PC-9 (cell line): ENCODE results near the gene KCNJ18. TPM values are rescaled to one million over a fixed set of nuclear protein-coding genes. Genes with fewer than 3 reads are reported as not detected.
"Not testable (repeated sequence)": the region's sequence is repeated elsewhere in the genome, so short reads cannot be mapped to it uniquely, and the experiment has no call there.

Experiments
- BruUV-seq: library from RNA; stranded (reverse); fragments of 400-500 nt; replicated peaks from 2 replicates; lab custom pipeline; 2021; lab: Mats Ljungman, UMichigan
- CTCF ChIA-PET: fragments of 300-600 bp; sonication (Branson Sonifier 250); formaldehyde crosslinking; loops from one replicate; lab custom pipeline; 2022; ENCODE audit warnings: antibody characterized with exemption; lab: Charles Lee
- POLR2A ChIA-PET: fragments of 300-600 bp; sonication (Branson Sonifier 250); formaldehyde crosslinking; loops from one replicate; lab custom pipeline; 2022; ENCODE audit warnings: antibody characterized with exemption; ENCODE audit not compliant: unreplicated experiment; lab: Charles Lee
- DNase-seq, 2 experiments: peaks; one replicate each; pipeline versions ENCODE4 v3.0.0 to v3.0.0-alpha.2; 2015 to 2022; ENCODE audit warnings: mixed read lengths in 1 of 2
- H2AFZ ChIP-seq: fragments of 200-600 bp; sonication (generic); 2 replicates; pipeline ENCODE4 v1.8.1; 2017; ENCODE audit warnings: antibody characterized with exemption
- H3F3A ChIP-seq: fragments of 200-600 bp; sonication (generic); 2 replicates; pipeline ENCODE4 v1.8.1; 2017; ENCODE audit warnings: antibody characterized with exemption, mild to moderate bottlenecking, low read depth; ENCODE audit not compliant: insufficient read depth
- H3K27ac ChIP-seq: fragments of 200-600 bp; sonication (generic); 2 replicates; pipeline ENCODE4 v1.6.1; 2016; ENCODE audit warnings: mixed run types
- H3K27me3 ChIP-seq: fragments of 200-600 bp; sonication (generic); 2 replicates; pipeline ENCODE4 v1.6.1; 2016; ENCODE audit warnings: low read depth, mixed run types; ENCODE audit not compliant: insufficient read depth
- H3K36me3 ChIP-seq: fragments of 200-600 bp; sonication (generic); 2 replicates; pipeline ENCODE4 v1.6.1; 2016; ENCODE audit warnings: low read depth, mixed run types
- H3K4me1 ChIP-seq: fragments of 200-600 bp; sonication (generic); replicated peaks from 2 replicates; pipeline ENCODE4 v1.6.1; 2016; ENCODE audit warnings: mixed run types; ENCODE audit not compliant: insufficient read depth
- H3K4me2 ChIP-seq: fragments of 200-600 bp; sonication (generic); 2 replicates; pipeline ENCODE4 v1.6.1; 2017; ENCODE audit warnings: mixed run types
- H3K4me3 ChIP-seq: fragments of 200-600 bp; sonication (generic); 2 replicates; pipeline ENCODE4 v1.6.1; 2016; ENCODE audit warnings: mixed run types
- H3K79me2 ChIP-seq: fragments of 200-600 bp; sonication (generic); 2 replicates; pipeline ENCODE4 v1.6.1; 2017; ENCODE audit warnings: low read depth, mixed run types
- H3K9me2 ChIP-seq: fragments of 200-600 bp; sonication (generic); 2 replicates; pipeline ENCODE4 v1.8.1; 2017; ENCODE audit warnings: mild to moderate bottlenecking; ENCODE audit not compliant: insufficient read depth
- H3K9me3 ChIP-seq: fragments of 200-600 bp; sonication (generic); 2 replicates; pipeline ENCODE4 v1.8.1; 2016; ENCODE audit warnings: low read depth; ENCODE audit not compliant: insufficient read depth
- H4K20me1 ChIP-seq: fragments of 200-600 bp; sonication (generic); 2 replicates; pipeline ENCODE4 v1.8.1; 2017; ENCODE audit not compliant: insufficient read depth
- EZH2 ChIP-seq: fragments of 200-600 bp; sonication (generic); IDR thresholded peaks from 2 replicates; pipeline ENCODE4 v1.8.0; 2017; ENCODE audit warnings: antibody characterized with exemption, low read depth
- intact Hi-C: fragments of 100-400 bp; cut with micrococcal nuclease; formaldehyde crosslinking; loops from one replicate; pipeline ENCODE4 v1.10.0; 2022; ENCODE audit not compliant: unreplicated experiment
- total RNA-seq: library from RNA; stranded (reverse); gene quantifications from 2 replicates; pipeline ENCODE4 v1.2.3, GENCODE V29; 2021
- TF ChIP-seq, protein P1 (sequence below): fragments of 200-600 bp; sonication (generic); conservative IDR thresholded peaks from 2 replicates; pipeline ENCODE4 v1.6.1; 2017; ENCODE audit warnings: mixed run types, antibody characterized with exemption, mild to moderate bottlenecking, moderate library complexity

KCNJ18 gene
- total RNA-seq, 1 experiment from 2014 or later = not detected

- POLR2A ChIA-PET = no interaction called here
- CTCF ChIA-PET = no interaction called here
- H3K27ac ChIP-seq = no peak overlapping the region
Observed at GRCh38 chr17:21711182-21711581, 18.9 kb downstream of the KCNJ18 start.

DNA sequence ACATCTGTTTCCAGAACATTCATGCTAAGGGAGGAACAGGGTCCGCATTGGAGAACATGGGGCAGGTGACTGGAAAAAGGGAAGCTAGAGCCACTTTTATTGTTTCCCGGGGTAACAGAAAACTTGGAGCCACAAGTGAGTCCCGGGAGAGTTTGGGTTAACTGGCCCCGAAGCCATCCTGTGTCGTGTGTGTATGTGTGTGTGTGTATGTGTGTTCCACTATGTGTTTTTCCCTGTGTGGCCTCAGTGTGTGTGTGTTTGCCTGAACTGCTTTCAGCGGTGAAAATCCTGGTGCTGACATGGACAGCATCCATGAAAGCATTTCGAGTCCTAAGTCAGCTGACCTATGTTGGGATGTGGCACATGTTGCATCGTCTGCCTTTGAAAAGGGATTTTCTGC lies 20.7 kb downstream of the KCNJ18 start:
- H3F3A ChIP-seq, CTCF ChIA-PET, DNase-seq, H3K4me2 ChIP-seq, H3K4me1 ChIP-seq, intact Hi-C loops, H3K4me3 ChIP-seq, H3K9me2 ChIP-seq, H3K36me3 ChIP-seq, H4K20me1 ChIP-seq, H3K79me2 ChIP-seq, H3K27me3 ChIP-seq, POLR2A ChIA-PET, BruUV-seq, H3K27ac ChIP-seq, H2AFZ ChIP-seq, H3K9me3 ChIP-seq: not testable (repeated sequence)

More at GRCh38 chr17:21711182-21711581, 18.9 kb downstream of the KCNJ18 start:
- Histone ChIP-seq H4K20me1 (no peaks in the 10 kb centered on the region), H2AFZ (no peak overlapping the region), H3K4me3 (no peak overlapping the region), H3K79me2 (no peaks in the 10 kb centered on the region), H3K4me1 (no peaks in the 10 kb centered on the region), H3K4me2 (no peak overlapping the region), H3K9me3 (no peaks in the 10 kb centered on the region), H3F3A (no peaks in the 10 kb centered on the region), H3K27me3 (no peaks in the 10 kb centered on the region), H3K9me2 (no peaks in the 10 kb centered on the region), H3K36me3 (no peaks in the 10 kb centered on the region)
- intact Hi-C loops = no loop called here
- no TSS peak for BruUV-seq
- no peak for TF ChIP-seq EZH2
- TF ChIP-seq, protein P1, sequence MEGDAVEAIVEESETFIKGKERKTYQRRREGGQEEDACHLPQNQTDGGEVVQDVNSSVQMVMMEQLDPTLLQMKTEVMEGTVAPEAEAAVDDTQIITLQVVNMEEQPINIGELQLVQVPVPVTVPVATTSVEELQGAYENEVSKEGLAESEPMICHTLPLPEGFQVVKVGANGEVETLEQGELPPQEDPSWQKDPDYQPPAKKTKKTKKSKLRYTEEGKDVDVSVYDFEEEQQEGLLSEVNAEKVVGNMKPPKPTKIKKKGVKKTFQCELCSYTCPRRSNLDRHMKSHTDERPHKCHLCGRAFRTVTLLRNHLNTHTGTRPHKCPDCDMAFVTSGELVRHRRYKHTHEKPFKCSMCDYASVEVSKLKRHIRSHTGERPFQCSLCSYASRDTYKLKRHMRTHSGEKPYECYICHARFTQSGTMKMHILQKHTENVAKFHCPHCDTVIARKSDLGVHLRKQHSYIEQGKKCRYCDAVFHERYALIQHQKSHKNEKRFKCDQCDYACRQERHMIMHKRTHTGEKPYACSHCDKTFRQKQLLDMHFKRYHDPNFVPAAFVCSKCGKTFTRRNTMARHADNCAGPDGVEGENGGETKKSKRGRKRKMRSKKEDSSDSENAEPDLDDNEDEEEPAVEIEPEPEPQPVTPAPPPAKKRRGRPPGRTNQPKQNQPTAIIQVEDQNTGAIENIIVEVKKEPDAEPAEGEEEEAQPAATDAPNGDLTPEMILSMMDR = no peak
- DNase-seq = no peak

GRCh38 chr17:21713631-21714030 lies 21.3 kb downstream of the KCNJ18 start:
- intact Hi-C loops, H3K4me1 ChIP-seq, H3K36me3 ChIP-seq, H3K9me3 ChIP-seq, H3K4me2 ChIP-seq, H4K20me1 ChIP-seq, DNase-seq, H3K79me2 ChIP-seq, CTCF ChIA-PET, H3K27me3 ChIP-seq, H3K4me3 ChIP-seq, BruUV-seq, POLR2A ChIA-PET, H3F3A ChIP-seq, H3K9me2 ChIP-seq, H3K27ac ChIP-seq, H2AFZ ChIP-seq: not testable (repeated sequence)

DNA sequence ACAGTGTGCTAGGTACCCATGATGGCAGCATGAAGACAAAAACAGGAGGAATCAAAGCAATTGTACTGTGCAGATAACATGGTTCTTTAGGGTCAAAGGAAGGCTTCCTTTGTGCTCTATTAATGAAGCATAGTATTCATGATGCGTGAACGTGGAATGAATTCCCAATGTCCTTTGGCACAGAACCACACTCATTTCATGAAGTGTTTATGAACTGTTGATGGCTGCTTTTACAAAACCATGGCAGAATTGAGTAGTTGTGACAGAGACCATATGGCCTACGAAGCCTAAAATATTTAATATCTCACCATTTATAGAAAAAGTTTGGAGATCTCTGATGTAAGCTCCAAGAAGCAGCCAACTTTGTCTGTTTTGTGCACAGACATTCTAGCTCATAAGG lies 22.4 kb downstream of the KCNJ18 start:
- H3K4me2 ChIP-seq, intact Hi-C loops, H3K79me2 ChIP-seq, H2AFZ ChIP-seq, H3K9me3 ChIP-seq, H3K27ac ChIP-seq, POLR2A ChIA-PET, DNase-seq, CTCF ChIA-PET, H3K9me2 ChIP-seq, BruUV-seq, H3K4me3 ChIP-seq, H4K20me1 ChIP-seq, H3F3A ChIP-seq, H3K36me3 ChIP-seq, H3K4me1 ChIP-seq, H3K27me3 ChIP-seq: not testable (repeated sequence)

DNA sequence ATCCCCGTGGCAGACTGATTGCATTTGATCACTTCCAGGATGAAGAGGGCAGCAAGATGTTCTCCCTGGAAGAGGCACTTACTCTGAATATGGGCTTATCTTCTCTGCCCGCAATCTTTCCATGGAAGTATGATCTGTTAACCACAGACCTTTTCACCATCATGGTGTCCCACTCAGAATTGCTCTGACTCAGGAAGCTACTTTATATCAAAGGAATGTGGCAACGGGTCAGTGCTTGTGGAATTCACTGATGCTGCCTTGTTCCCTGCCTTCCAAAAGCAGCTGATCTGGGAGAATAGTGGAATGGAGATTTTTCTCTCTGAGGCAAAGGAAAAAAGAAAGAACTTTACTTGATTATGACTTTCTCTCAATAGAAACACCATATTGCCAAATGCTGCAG lies 23.6 kb downstream of the KCNJ18 start:
- H3K79me2 ChIP-seq, H3K4me2 ChIP-seq, H4K20me1 ChIP-seq, H3K27me3 ChIP-seq, DNase-seq, intact Hi-C loops, CTCF ChIA-PET, H2AFZ ChIP-seq, BruUV-seq, H3K27ac ChIP-seq, H3K4me1 ChIP-seq, POLR2A ChIA-PET, H3K4me3 ChIP-seq, H3K36me3 ChIP-seq, H3F3A ChIP-seq, H3K9me3 ChIP-seq, H3K9me2 ChIP-seq: not testable (repeated sequence)

DNA sequence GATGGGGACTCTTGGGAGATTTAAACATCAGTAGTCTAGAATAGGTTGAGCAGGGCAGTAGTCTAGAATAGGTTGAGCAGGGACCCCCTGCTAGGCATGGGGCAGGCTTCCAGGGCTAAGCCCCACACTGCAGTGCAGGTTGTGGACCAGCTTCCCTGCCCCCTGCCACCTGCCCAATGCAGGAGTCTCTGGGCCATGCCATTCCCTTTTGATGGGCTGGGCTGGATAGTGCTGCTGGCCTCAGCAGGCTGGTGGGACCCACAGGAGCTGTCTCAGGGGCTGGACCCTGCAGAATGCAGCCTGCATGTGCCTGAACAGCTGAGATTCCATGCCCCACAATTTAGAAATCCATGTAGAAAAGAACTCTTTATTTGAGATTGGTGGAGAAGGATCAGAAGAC lies 26.6 kb downstream of the KCNJ18 start:
- H2AFZ ChIP-seq, H3F3A ChIP-seq, H4K20me1 ChIP-seq, H3K27ac ChIP-seq, DNase-seq, intact Hi-C loops, H3K79me2 ChIP-seq, H3K36me3 ChIP-seq, H3K4me3 ChIP-seq, CTCF ChIA-PET, H3K27me3 ChIP-seq, POLR2A ChIA-PET, BruUV-seq, H3K4me2 ChIP-seq, H3K4me1 ChIP-seq, H3K9me3 ChIP-seq, H3K9me2 ChIP-seq: not testable (repeated sequence)
